AG04450 (cell line): ENCODE results near the gene KCTD16. TPM values are rescaled to one million over a fixed set of nuclear protein-coding genes. Genes with fewer than 3 reads are reported as not detected.
A peak's percentile ranks its signal among the peaks of the same experiment; 100 is the strongest.

Experiments
- CTCF ChIA-PET: fragments of 300-600, 350-600 bp; formaldehyde crosslinking; extraction: SDS; loops from one replicate; lab custom pipeline; 2022; ENCODE audit warnings: antibody characterized with exemption, inconsistent platforms; lab: Charles Lee
- POLR2A ChIA-PET: fragments of 350-600 bp; formaldehyde crosslinking; extraction: SDS; loops from one replicate; lab custom pipeline; 2021; ENCODE audit warnings: antibody characterized with exemption, inconsistent platforms; lab: Yijun Ruan, JAX
- DNase-seq: peaks from one replicate; pipeline ENCODE4 v3.0.0-alpha.2; 2011; ENCODE audit warnings: low read depth, low spot score
- H3K27ac ChIP-seq: one replicate; pipeline ENCODE4 v1.5.1; 2012; ENCODE audit warnings: low read depth, low read length, control low read depth
- H3K27me3 ChIP-seq: one replicate; pipeline ENCODE4 v1.6.0; 2012; ENCODE audit warnings: low read length; ENCODE audit not compliant: control insufficient read depth, insufficient read depth
- H3K4me3 ChIP-seq: 2 replicates; pipeline ENCODE4 v1.5.1; 2011; ENCODE audit warnings: mild to moderate bottlenecking, low read depth, low read length, control low read depth
- H3K9me3 ChIP-seq: 2 replicates; pipeline ENCODE4 v1.5.1; 2012; ENCODE audit warnings: low read length; ENCODE audit not compliant: control insufficient read depth, insufficient read depth
- polyA plus RNA-seq: library from polyadenylated mRNA; depleted of rRNA; stranded (reverse); fragments of >200 nt; gene quantifications from 2 replicates; pipeline ENCODE4 v1.2.3, GENCODE V29; 2011
- TF ChIP-seq, protein P1 (sequence below): IDR thresholded peaks from 2 replicates; pipeline ENCODE4 v1.5.1; 2011; ENCODE audit warnings: low read depth, low read length, control low read depth, inconsistent platforms

KCTD16 gene
- polyA plus RNA-seq, 1 experiment = 0.38 TPM

DNA sequence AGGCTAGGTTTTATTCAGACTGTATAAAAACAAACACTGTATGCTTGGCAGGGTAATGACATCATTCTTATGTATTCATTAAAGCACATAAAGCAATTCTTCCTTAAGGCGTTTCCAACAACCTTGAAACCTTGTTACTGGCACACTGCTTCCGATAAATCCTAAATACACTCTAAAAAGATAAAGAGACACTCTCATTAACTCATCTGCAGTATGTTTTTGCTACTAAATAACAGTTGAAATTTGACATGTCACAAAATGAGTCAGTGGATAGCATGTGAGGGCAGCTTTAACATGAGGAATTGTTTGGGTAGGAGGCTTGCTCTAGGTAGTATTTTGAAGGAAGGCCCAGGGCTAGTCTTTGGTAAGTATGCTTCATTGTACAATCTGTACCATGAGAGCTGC lies 13.9 kb upstream of the KCTD16 start:
- Histone ChIP-seq H3K27me3 (no peaks in the 10 kb centered on the region), H3K27ac (no peak overlapping the region), H3K9me3 (no peaks in the 10 kb centered on the region), H3K4me3 (no peak overlapping the region)
- ChIA-PET POLR2A (interaction anchor here (1.3 kb wide), 1 partner anchor 14 kb away, joined by 6 read pairs; the partner anchor contains the start of genes KCTD16 and YIPF5), CTCF (no interaction called here)
- TF ChIP-seq, protein P1, sequence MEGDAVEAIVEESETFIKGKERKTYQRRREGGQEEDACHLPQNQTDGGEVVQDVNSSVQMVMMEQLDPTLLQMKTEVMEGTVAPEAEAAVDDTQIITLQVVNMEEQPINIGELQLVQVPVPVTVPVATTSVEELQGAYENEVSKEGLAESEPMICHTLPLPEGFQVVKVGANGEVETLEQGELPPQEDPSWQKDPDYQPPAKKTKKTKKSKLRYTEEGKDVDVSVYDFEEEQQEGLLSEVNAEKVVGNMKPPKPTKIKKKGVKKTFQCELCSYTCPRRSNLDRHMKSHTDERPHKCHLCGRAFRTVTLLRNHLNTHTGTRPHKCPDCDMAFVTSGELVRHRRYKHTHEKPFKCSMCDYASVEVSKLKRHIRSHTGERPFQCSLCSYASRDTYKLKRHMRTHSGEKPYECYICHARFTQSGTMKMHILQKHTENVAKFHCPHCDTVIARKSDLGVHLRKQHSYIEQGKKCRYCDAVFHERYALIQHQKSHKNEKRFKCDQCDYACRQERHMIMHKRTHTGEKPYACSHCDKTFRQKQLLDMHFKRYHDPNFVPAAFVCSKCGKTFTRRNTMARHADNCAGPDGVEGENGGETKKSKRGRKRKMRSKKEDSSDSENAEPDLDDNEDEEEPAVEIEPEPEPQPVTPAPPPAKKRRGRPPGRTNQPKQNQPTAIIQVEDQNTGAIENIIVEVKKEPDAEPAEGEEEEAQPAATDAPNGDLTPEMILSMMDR = no peak
- no peak for DNase-seq

DNA sequence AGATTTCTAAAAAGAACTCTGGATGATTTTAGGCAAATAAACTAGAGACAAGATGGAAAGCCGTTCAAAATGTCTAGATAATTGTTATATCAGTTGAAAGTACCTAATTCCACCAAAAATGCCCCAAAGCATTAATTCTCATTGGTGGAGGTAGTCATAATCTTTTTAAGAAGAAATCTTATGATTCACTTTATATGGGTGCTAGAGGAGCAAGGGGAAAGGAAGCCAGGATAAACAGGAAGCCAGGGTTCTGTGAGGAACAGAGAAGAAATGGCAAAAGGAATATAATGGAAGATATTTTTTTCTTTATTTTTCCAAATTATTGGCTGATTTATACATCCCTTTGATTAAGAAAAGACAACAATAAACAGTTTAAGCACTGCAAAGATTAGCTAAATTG lies 8.0 kb upstream of the KCTD16 start:
- Histone ChIP-seq H3K27ac (no peak overlapping the region), H3K4me3 (no peak overlapping the region), H3K27me3 (no peaks in the 10 kb centered on the region), H3K9me3 (no peaks in the 10 kb centered on the region)
- ChIA-PET CTCF (no interaction called here), POLR2A (no interaction called here)
- no peak for DNase-seq
- TF ChIP-seq, protein P1 = no peak

DNA sequence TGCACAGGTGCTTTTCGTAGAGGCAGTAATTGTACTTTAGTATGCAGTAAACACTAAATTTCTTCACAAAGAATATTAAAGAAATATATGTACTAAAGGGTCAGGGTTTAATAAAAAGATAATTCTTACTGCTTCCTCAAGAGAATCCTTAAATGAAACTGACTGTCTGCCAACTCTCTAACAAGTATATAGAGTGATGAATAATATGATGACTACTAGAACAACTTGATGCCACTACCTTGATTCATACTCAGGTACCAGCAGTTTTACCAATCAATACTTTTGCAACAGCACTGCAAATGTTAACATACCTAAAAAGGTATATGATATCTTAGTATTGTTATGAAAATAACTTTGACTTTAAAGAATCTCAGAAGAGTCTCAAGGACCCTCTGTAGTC lies 4.0 kb upstream of the KCTD16 start:
- H3K27ac ChIP-seq = no peak overlapping the region
- no peaks in the 10 kb centered on the region for H3K27me3 ChIP-seq
- ChIA-PET CTCF (no interaction called here), POLR2A (no interaction called here)
- TF ChIP-seq, protein P1 = no peak
- no peak overlapping the region for H3K4me3 ChIP-seq
- no peaks in the 10 kb centered on the region for H3K9me3 ChIP-seq
- DNase-seq = no peak

DNA sequence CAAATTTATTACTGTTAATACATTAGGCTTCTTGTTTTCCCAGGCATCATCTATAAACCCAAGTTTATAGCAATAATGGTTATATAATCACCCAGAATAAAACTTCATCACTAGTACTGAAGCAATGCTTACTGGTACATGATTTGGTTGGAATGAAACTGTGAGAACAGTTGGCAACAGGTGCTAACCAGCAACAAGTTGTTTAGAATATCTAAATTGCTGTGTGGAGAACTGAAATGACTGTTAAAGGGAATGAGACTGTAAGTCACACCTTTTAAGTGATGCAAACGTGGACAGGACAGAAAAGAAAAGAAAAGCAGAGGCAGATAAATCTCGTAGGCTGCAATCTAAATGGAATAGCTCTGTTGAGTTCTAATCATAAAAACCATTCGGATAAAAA lies 2.7 kb upstream of the KCTD16 start:
- TF ChIP-seq, protein P1 = no peak
- POLR2A ChIA-PET = no interaction called here
- no peak for DNase-seq
- CTCF ChIA-PET = interaction anchor here (1.0 kb wide), 1 partner anchor 20 kb away, joined by 4 read pairs; no protein-coding TSS in a partner anchor
- Histone ChIP-seq H3K27ac (no peak overlapping the region), H3K4me3 (no peak overlapping the region), H3K9me3 (no peaks in the 10 kb centered on the region), H3K27me3 (no peaks in the 10 kb centered on the region)

DNA sequence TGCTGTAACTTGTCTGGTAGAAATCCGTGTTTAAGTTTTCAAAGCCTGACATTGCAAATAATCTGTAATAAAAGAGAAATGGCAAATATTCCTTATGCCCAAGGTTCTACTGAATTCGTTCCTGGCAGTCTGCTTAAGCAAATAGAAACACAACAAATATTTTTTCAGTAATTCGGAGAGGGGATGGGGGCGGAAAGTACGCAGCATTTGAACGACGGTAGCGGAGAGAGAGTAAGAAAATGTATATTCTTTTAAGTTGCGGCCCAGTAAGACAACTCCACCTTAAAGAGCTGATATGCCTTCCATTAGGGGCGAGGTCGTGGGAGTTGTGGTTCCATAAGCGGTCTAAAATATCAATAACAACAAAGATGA lies 783 bp upstream of the KCTD16 start:
- Histone ChIP-seq H3K27ac (peak overlapping the region; percentile 88), H3K27me3 (no peaks in the 10 kb centered on the region), H3K4me3 (peak overlapping the region; percentile 87), H3K9me3 (no peaks in the 10 kb centered on the region)
- DNase-seq = no peak
- CTCF ChIA-PET = interaction anchor here (1.1 to 1.5 kb wide), 2 partner anchors 11 to 28 kb away, joined by 3 to 4 read pairs; no protein-coding TSS in a partner anchor
- POLR2A ChIA-PET = interaction anchor here (0.7 to 1.5 kb wide), 5 partner anchors 18 to 1067 kb away, joined by 3 to 9 read pairs (median 3); no protein-coding TSS in a partner anchor
- TF ChIP-seq, protein P1 = no peak
